Fibroblast of skin of left quadriceps (primary cell): ENCODE results near the gene RNF212B.

Source experiments
- DNase-seq, 2 experiments: peaks; one replicate each; pipeline ENCODE4 v3.0.0-alpha.2; 2013; ENCODE audit warnings: low read depth in 2 of 2

The RNF212B gene

DNA sequence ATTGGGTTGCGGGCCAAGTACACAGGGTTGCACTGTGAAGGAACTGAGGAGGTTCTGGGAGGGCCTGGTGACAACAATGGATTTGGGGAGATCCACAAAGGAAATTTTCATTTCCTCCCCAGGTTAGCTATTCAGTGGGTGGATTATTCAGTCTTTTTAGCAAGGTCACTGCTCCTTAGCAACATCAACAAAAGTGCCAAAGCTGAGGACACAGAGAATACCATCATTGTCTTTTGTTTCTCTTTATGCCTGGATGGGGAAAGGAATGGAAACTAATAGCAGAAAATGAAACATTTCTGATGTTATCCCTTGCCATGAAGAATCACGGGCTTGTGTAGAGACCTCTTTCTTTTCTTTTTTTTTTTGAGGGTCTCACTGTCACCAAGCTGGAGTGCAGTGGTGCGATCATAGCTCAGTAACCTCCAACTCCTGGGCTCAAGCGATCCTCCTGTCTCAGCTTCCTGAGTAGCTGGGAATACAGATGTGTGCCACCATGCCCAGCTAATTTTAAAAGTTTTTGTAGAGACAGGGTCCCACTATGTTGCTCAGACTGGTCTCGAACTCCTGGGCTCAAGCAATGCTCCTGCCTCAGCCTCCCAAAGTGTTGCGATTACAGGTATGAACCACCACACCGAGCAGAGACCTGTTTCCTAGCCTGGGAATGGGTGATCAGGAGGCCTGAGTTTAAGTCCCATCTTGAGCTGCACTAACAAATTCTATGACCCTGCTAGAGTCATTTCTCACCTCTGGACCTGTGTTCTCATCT lies 58.5 kb downstream of the RNF212B start:
- no peak for DNase-seq

DNA sequence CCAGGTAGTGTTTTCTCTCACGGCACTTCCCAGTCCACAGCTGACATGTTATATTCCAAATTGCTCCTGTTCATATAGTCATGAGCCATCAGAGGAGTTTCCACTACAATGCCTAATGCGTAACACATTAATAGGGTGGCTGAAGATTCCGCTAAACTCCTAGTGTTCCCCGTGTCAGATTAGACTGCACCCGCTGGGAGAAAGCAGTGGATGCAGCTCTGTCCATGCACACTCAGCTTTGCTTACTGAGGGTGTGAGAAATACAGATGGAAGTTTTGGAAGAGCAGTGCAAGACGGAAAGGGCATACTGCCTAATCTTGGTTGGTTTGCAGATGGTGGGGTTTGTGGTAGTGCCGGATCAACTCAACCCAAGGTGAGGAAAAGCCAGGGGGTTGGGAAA lies 59.4 kb downstream of the RNF212B start:
- no peak for DNase-seq

DNA sequence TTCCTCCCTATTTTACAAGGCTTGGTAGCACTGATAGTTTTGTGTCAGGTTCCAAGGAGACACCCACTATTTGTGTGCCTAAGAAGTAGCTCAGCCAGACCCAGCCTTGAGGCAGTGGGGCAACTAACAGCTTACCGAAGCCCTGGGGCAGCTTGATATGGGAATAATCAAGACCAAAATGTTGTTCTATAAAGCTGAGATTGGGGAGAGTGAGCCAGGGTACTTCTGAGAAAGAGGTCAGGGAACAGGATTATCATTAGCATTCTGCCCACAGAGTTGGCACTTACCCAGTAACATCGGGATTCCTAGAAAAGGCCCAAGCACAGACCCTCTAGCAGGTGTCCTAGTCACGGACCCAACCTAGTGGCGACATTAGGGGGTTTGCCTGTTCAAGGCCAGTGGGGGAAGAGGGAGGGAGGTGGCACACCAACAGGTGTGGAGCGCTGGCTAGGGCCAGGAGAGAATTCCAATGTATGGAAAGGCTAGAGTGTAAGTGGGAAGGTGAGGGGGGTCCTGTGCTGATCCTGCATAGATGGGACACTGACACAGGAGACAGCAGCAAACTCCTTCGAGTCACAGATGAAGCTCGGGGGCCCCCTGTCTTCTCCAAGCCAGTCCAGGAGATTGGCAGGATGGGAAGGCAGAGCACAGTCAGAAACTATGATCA lies 60.0 kb downstream of the RNF212B start:
- DNase-seq, result no peak

DNA sequence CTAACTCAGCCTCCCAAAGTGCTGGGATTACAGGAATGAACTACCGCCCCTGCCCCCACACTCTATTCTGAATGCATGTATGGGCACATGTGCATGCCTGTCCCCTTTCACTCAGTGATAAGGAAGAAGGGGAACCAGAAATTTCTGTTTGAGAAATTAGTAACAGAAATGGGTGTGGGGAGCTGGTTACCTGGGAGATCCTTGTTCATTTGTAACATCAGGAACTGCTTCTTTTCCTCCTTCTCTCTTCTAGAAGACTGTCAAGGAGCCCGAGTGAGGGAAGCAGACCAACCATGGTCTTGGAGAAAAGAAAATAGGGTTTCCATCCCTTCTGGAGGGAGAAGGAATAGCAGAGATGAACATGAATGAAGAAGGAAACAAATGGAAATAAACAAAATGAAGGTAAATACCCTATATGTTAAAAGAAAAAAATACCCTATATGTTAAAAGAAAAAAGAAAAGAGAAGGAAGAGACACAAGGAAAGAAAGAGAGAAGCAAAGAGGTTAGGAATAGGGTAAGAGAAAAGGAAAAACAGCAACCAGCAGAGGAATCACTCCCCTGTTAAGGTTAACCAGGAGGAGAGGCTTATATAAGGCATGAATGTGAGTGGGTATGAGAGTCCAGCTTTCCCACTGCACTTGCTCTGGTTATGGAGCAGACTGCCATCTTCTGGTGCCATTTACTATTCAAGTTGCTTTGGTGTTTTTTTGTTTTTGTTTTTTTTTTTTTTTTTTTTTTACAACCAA lies 61.6 kb downstream of the RNF212B start:
- no peak for DNase-seq

DNA sequence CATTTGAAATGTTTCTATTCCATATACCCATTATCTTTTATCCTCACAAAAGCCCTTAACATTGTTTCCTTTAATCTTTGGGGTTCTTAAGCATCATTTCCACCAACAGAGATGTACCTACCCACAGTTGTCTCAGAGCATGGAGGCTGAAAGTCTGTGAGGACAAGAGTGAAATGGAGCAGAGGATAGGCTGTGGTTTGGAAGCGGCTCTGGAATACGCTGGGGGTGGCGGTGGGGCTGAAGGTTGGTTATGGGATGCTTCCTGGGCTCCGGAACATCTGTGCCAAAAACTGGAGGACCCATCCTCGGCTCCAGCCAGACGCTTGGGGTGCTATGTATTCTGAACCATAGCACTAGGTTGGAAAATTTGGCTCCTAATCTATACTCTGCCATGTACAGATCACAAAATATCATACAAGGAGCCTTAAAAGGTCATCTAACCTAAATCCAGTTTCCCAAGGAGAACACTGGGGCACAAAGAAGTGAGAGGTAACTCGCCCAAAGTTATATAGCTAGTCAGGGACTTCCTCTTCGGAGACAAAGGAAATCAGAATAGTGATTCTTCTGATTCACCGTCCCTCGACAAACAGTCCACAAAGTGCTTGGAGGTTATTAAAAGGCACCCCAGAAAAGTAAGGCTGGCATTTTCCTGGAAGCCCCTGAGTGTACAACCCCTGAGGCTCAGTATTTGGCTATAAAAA lies 62.4 kb downstream of the RNF212B start:
- no peak for DNase-seq

DNA sequence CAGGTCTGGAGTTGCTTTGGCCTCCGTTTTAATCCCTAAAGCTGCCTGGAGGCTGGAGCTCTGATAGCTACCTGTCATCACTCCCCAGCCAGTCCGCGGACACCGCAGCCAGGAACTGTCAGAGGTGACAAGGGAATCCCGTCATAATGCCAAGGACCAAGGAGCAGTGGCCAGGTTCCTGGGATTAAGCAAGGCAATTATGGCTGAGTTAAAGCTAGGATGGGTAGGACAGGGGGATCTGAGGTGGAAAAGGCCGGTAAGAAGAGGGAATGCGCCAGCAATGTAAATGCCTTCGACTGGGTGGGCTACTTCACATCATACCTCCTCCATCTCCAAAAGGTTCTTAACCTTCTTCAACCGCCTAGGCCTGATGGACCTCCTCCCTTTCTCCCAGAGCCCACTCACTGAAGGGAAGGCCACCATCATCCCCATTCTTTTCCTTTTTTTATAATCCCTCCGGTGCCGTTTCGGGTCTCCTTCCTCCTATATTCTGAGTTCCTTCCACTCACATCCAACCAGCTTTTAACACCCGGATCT lies 63.0 kb downstream of the RNF212B start:
- no peak for DNase-seq

DNA sequence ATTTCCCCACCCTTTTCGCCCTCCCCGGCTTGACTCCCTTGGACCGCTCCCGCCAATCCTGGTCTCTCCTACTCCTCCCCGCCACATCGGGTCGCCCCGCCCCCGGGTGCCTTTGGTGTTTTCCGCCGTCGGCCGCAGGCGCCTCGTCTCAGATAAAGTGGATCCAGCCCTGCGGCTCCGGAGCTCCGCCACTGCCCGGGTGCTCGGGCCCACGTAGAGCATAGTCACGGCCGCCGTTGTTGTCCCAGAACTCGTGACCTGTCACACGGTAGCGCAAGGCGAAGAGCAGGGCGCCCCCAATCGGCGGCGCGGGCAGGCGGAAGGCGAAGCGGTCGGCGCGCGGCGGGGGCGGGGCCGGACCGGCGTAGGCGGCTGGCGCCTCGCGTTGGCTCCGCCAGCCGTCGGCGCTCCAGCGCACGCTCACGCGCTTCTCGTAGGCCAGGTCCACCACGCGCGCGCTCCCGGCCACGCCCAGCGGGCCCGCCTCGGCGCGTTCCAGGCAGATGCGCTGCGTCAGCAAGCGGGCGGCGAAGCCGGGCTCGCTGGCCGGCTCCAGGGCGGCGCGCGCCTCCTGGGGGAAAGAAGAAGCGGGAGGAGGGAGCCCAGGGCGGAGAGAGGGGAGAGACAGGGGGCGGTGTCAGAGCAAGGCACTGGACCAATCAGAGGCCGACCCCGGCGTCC lies 63.7 kb downstream of the RNF212B start:
- peak; percentile 97 to 98 for DNase-seq

DNA sequence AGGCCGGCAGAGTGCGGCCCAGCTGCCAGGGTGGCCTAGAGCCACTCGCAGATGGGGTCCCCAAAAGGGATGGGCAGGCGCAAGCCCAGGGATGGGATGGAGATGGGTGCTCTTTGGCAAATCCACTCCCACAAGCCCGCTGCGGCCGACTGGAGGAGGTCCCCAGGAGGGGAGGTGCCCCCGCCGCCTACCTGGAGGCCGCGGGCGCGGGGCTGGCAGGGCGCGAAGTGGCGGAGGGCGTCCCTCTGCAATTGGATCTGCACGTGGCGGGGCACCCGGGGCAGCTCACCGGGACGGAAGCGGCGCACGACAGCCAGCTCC lies 64.2 kb downstream of the RNF212B start:
- no peak for DNase-seq

DNA sequence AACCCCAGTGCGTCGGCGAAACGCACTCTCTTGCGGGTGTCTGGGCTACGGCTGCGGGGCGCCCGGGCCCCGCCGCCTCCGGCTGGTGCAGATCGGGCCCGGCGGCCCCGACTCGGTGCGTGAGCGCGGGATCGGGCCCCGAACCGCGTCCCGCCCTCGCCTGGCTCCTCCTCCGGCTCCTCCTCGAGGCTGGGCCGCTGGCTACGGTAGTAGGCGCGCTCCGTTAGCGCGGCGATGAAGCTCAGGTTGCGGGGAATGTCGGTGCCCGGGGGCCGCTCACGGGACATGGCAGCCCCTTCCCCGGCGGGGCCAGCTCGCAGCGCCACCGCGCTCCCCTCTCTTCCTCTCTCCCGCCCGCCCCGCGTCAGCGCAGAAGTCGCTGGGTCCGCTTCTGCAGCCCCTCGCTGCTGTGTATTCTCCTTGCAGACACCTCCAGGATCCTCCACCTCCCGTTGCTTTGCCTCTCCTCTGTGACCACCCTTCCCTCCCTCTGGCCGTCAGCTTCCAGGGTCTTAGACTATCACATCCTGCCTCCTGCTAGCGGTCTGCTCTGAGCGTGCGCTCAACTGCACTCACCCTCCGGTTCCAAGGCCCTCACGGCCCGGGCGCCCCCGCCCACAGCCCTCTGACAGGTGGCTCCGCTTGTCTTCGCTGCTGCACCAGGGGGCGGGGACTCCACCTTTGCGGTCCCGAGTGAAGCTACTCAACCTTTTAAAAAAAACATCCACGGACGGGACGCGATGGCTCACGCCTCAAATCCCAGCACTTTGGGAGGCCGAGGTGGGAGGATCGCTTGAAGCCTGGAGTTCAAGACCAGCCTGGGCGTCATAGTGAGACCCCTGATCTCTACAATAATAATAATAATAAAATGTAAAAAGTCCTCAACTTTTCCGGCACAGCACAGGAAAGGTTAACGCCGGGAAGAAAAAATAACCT lies 64.8 kb downstream of the RNF212B start, which contains the start of gene PPP1R3E:
PPP1R3E (minus strand) TSS at position 570 of the 936 bp plus-strand sequence; CDS start at position 287, 283 bp downstream.
- no peak for DNase-seq

DNA sequence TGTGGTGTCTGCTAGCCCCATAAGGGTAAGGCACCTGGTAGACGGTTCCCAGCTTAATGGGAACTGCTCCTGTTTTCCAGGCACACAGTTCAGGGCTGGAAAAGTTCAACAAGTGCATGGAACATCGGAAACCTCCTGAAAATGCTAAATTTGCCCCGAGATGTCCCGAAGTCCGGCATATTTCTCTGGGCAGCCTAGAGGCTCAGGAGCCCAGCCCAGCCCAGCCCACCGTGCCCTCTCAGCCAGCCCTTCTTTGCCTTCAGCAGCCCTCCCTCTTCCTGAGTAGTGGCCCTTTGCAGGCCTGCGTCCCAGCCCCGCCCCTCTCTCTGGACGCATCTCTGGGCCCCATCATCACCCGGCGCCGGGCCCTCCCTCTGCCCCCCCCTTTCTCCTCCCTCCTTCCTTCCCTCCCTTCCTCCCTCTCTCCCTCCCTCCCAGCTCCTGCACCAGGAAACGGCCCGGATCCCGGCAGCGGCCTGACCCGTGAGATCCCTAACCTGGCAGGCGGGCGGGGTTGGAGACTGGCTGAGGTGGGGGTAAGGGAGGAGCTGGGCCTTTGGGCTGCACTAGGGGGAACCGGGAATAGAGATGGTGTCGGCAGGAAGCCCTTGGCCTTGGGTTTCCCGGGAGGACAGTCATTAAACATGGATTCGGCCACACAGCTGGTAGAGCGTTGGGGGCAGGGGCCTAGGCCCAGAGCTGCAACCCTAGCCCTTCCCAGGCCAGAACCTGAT lies 68.8 kb downstream of the RNF212B start, which contains the start of gene BCL2L2:
BCL2L2 (plus strand) TSS at position 422 of the 734 bp plus-strand sequence. CDS start 935 bp downstream, outside the sequence.
- DNase-seq, result peak; percentile 69 to 71

DNA sequence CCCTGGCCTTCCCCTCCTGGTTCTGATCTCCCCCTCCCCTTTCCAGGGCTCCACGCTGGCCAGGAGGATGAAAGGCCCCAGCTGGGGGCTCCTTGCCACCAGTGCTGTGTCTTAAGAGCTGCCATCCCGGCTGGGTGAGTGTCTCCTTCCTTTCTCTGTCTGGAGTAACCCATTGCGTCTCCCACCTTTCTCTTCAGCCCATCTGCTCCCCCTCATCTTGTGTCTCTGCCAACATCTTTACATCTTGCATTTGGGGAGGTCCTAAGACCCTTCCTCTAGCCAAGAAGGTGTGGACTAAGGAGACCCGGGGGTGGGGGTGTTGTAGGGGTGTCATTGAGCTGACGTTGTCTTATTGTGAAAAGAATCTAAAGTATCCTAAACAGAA lies 69.4 kb downstream of the RNF212B start:
- no peak for DNase-seq

DNA sequence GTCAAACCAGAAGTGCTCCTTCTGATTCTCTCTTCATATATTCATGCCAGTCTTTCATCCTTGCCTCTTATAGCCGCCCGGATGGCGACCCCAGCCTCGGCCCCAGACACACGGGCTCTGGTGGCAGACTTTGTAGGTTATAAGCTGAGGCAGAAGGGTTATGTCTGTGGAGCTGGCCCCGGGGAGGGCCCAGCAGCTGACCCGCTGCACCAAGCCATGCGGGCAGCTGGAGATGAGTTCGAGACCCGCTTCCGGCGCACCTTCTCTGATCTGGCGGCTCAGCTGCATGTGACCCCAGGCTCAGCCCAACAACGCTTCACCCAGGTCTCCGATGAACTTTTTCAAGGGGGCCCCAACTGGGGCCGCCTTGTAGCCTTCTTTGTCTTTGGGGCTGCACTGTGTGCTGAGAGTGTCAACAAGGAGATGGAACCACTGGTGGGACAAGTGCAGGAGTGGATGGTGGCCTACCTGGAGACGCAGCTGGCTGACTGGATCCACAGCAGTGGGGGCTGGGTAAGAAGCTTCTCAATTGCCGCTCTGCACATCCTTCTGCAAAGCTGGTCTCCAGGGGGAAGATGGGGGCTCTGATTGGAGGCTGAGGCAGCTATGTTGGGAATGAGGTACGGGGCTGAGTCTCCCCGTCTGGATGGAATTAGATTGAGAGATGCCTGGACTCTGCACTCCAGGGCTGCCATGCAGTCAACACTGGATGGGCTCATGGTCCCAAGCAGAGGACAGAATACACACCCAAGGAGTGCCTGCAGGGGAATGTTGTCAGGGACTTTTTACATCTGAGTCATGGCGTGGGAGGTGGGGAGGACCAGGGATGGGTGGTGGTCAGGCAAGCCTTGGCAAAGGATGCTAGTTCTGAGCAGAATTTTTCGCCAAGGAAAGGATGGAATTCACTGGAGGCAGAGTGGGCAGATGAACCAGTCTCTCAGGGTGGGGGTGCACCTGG lies 70.2 kb downstream of the RNF212B start:
- DNase-seq, result no peak

DNA sequence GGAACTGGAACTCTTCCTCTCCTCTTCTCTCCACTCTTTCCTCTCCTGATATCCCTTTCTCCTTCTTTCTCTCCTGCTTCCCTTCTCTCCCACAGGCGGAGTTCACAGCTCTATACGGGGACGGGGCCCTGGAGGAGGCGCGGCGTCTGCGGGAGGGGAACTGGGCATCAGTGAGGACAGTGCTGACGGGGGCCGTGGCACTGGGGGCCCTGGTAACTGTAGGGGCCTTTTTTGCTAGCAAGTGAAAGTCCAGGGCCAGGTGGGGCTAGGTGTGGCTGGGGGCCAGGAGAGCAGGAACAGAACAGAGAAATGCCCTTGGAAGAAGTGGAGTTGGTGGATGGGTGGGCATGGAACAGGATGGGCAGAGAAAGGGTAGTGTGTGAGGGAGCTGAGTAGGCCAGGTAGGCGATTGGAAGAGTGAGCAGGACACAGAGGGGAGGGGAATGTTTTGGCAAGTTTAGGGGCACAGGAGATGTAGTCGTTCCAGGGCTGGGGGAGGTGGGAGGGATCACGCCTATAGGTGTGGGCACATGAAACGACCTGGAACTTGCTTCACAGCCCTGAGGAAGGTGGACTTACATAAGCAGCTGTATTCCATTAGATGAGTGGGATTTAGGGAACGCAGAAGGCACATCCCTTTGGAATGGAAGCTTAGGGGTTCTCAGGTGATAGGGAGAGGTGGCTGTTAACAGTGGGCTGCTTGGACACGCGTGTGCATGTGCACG lies 71.1 kb downstream of the RNF212B start:
- DNase-seq, result no peak

DNA sequence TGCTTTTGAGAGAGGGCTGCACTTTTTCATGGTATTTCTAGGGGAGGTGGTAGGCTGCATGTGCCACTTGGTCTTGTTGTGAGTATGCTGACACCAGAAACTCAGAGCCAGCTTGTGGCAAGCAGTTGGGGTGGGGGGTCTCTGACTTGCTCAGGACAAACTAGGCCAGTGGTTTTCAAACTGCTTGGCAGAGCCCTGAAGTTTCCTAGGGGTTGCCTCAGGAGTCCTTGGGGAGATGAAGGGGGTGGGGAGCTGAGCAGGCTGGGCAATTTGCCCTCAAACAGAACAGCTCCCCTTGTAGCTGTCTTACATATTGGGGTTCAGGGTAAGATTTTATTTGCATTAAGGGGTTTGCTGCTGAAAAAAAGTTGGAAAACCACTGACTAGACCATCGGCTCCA lies 72.8 kb downstream of the RNF212B start:
- no peak for DNase-seq

DNA sequence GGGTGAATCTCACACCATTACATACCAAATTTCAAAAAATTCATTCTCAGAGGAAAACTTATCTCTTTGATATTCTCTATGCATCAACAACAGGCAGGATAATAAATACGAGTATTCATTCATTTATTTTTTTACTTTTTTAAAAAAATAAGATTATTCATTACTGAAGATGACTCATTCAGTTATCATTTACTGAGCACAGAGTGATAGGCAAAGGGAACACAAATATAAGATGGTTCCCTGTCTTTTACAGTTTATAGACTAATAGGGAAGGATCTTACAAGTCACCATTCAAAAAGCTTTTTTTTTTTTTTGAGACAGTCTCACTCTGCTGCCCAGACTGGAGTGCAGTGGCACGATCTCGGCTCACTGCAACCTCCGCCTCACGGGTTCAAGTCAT lies 78.6 kb downstream of the RNF212B start:
- no peak for DNase-seq

DNA sequence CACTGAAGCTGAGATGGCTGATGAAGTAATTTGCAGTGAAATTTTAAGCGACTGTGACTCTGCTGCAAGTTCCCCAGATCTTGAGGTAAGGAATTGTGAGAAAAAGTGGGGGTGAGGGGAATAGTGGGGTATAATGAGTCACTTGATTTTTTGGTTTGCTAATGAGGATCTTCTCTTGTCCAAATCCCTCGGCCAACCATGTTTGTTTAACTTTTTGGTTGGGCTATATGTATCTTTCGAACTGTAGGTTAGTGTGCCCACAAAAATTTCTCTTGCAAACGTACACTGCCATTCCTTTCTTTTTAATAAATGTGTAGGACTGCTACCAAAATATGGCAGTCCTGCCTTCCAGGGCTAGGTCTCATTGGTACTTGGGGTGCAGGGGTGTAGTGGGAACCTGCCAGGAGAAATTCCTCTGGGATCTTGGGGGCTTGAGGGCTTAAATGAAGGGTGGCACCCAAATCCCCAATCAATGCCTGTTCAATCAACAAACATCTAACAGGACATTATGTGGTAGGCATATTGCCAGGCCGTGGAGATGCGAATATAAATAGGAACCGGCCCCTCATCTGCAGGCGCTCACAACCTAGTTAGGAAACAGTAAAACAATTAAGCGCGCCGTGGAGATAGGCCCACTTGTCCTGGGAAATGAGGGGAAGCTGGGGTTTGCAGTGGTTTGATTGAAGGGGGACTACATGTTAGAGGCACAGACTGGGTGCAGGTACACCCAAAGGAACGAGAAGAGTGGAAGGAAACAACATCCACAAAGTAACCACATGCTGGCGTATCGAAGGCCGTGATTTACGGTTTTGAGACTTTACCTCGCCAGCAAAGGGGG lies 82.2 kb downstream of the RNF212B start:
- no peak for DNase-seq
